K562 (cell line): ENCODE results near the gene KLK14. TPM values are rescaled to one million over a fixed set of nuclear protein-coding genes. Genes with fewer than 3 reads are reported as not detected.

Source experiments
- ARID2 ChIP-seq: fragments of 450-650 bp; IDR thresholded peaks from 2 replicates; pipeline ENCODE4 v1.6.1; 2017; ENCODE audit warnings: antibody characterized with exemption, mild to moderate bottlenecking
- BACH1 ChIP-seq: fragments of 200-800 bp; sonication (Bioruptor generic); IDR thresholded peaks from 2 replicates; pipeline ENCODE4 v1.6.1; 2016; ENCODE audit warnings: missing genetic modification characterization, missing compliant biosample characterization
- CHD2 ChIP-seq: IDR thresholded peaks from 2 replicates; pipeline ENCODE4 v1.6.1; 2011; ENCODE audit warnings: low read depth, low read length
- DMBX1 ChIP-seq: fragments of 250-450 bp; sonication (Bioruptor Pico); IDR thresholded peaks from 2 replicates; pipeline ENCODE4 v1.8.0; 2022; ENCODE audit warnings: inconsistent platforms, mild to moderate bottlenecking, moderate library complexity, borderline replicate concordance
- DNMT1 ChIP-seq: fragments of 450-650 bp; IDR thresholded peaks from 2 replicates; pipeline ENCODE4 v1.6.1; 2016; ENCODE audit warnings: antibody characterized with exemption, mild to moderate bottlenecking
- EHMT2 ChIP-seq: fragments of 450-650 bp; IDR thresholded peaks from 2 replicates; pipeline ENCODE4 v1.6.1; 2018; ENCODE audit warnings: antibody characterized with exemption
- ETV1 ChIP-seq: fragments of 450-650 bp; conservative IDR thresholded peaks from 2 replicates; pipeline ENCODE4 v1.6.1; 2016; ENCODE audit warnings: missing genetic modification characterization, control low read depth, low read depth, missing compliant biosample characterization
- GABPB1 ChIP-seq: sonication (generic); formaldehyde crosslinking; IDR thresholded peaks from 2 replicates; pipeline ENCODE4 v1.8.0; 2022; ENCODE audit warnings: mild to moderate bottlenecking, missing genetic modification reagents
- GATA2 ChIP-seq: sonication (generic); formaldehyde crosslinking; IDR thresholded peaks from 2 replicates; pipeline ENCODE4 v1.4.0; 2020; ENCODE audit warnings: mild to moderate bottlenecking, missing genetic modification reagents
- ILF3 ChIP-seq: fragments of 450-650 bp; IDR thresholded peaks from 2 replicates; pipeline ENCODE4 v1.6.1; 2018; ENCODE audit warnings: antibody characterized with exemption, mild to moderate bottlenecking, moderate library complexity, borderline replicate concordance
- KDM1A ChIP-seq, 2 experiments: fragments of 450-650 bp; IDR thresholded peaks; 2 replicates each; pipeline ENCODE4 v1.6.1; 2016; ENCODE audit warnings: mild to moderate bottlenecking in 2 of 2
- MAFF ChIP-seq: IDR thresholded peaks from 2 replicates; pipeline ENCODE4 v1.6.1; 2012; ENCODE audit warnings: low read length, improper control_type of control experiment
- MYBL2 ChIP-seq, 2 experiments: fragments of 450-650 bp in 1 of 2; sonication (generic) in 1 of 2; formaldehyde crosslinking in 1 of 2; IDR thresholded peaks; 2 replicates each; pipeline versions ENCODE4 v1.6.1 to v1.8.1; 2017 to 2022; ENCODE audit warnings: borderline replicate concordance in 1 of 2, inconsistent platforms in 1 of 2, low read depth in 1 of 2, mild to moderate bottlenecking in 1 of 2, missing genetic modification reagents in 1 of 2, moderate library complexity in 1 of 2
- NR1H2 ChIP-seq: sonication (generic); formaldehyde crosslinking; IDR thresholded peaks from 2 replicates; pipeline ENCODE4 v1.4.0; 2020; ENCODE audit warnings: mild to moderate bottlenecking, missing genetic modification reagents
- NRF1 ChIP-seq, 2 experiments: fragments of 450-650 bp; IDR thresholded peaks in 1 of 2; conservative IDR thresholded peaks in 1 of 2; 2 replicates each; pipeline ENCODE4 v1.6.1; 2014; ENCODE audit warnings: mild to moderate bottlenecking in 2 of 2
- PHF20 ChIP-seq: fragments of 450-650 bp; IDR thresholded peaks from 2 replicates; pipeline ENCODE4 v1.6.1; 2018; ENCODE audit not compliant: partially characterized antibody
- PML ChIP-seq: IDR thresholded peaks from 2 replicates; pipeline ENCODE4 v1.6.1; 2012; ENCODE audit warnings: low read length, inconsistent platforms
- POLR2B ChIP-seq: fragments of 450-650 bp; IDR thresholded peaks from 2 replicates; pipeline ENCODE4 v1.6.1; 2018; ENCODE audit warnings: low read depth; ENCODE audit not compliant: partially characterized antibody
- SMARCA4 ChIP-seq: fragments of 450-650 bp; IDR thresholded peaks from 2 replicates; pipeline ENCODE4 v1.6.1; 2016
- TCF7L2 ChIP-seq: fragments of 150-350 bp; IDR thresholded peaks from 2 replicates; pipeline ENCODE4 v1.6.1; 2016; ENCODE audit warnings: low read depth, mild to moderate bottlenecking, low read length, moderate library complexity
- ZBTB1 ChIP-seq: sonication (generic); formaldehyde crosslinking; IDR thresholded peaks from 2 replicates; pipeline ENCODE4 v1.8.1; 2023; ENCODE audit warnings: missing genetic modification reagents, low read depth, mild to moderate bottlenecking, borderline replicate concordance
- ZNF282 ChIP-seq: sonication (generic); formaldehyde crosslinking; IDR thresholded peaks from 2 replicates; pipeline ENCODE4 v1.8.1; 2023; ENCODE audit warnings: missing genetic modification reagents
- ZNF384 ChIP-seq: IDR thresholded peaks from 2 replicates; pipeline ENCODE4 v1.6.1; 2012; ENCODE audit warnings: low read depth, low read length, improper control_type of control experiment
- ZNF764 ChIP-seq: fragments of 250-450 bp; sonication (Bioruptor Pico); IDR thresholded peaks from 2 replicates; pipeline ENCODE4 v1.4.0; 2020; ENCODE audit warnings: low read depth, mild to moderate bottlenecking, moderate library complexity
- ZNF785 ChIP-seq: fragments of 250-450 bp; sonication (Bioruptor Pico); IDR thresholded peaks from 2 replicates; pipeline ENCODE4 v1.4.0; 2020; ENCODE audit warnings: mild to moderate bottlenecking
- polyA plus RNA-seq, 8 experiments: library from polyadenylated mRNA; depleted of rRNA in 4 of 8; stranded (reverse) in 5 of 8; unstranded in 3 of 8; fragments of >200 nt; fragmentation: Nextera tagmentation in 2 of 8; fragmentation: Illumina TruSeq in 1 of 8; extraction: Ambion mirVana in 2 of 8; extraction: Trizol in 1 of 8; gene quantifications; 2 replicates each; pipeline versions ENCODE4 v1.2.1 to v1.2.3, GENCODE V29; 2011 to 2014; ENCODE audit warnings: inconsistent platforms in 1 of 8, missing spikeins in 1 of 8
- total RNA-seq, 7 experiments: library from RNA; depleted of rRNA in 6 of 7; stranded (reverse); fragments of >200 nt in 6 of 7; fragmentation: Illumina TruSeq in 2 of 7; extraction: Trizol in 2 of 7; gene quantifications; 2 replicates each; pipeline versions ENCODE4 v1.2.1 to v1.2.3, GENCODE V29; 2011 to 2021; ENCODE audit warnings: low replicate concordance in 1 of 7
- TF ChIP-seq, protein P1 (sequence below), 2 experiments: IDR thresholded peaks; 2 replicates each; pipeline ENCODE4 v1.6.1; 2012; ENCODE audit warnings: improper control_type of control experiment in 2 of 2, low read depth in 2 of 2, low read length in 2 of 2, borderline replicate concordance in 1 of 2
- TF ChIP-seq, protein P2 (sequence below): sonication (generic); formaldehyde crosslinking; IDR thresholded peaks from 2 replicates; pipeline ENCODE4 v1.8.1; 2023; ENCODE audit warnings: mild to moderate bottlenecking, missing genetic modification reagents, moderate library complexity

Gene KLK14
- total and polyA plus RNA-seq, 9 of the 15 experiments (the other 6 are each of a cell fraction or from before 2014, with no cell fraction given), result not detected

- TF ChIP-seq BACH1 (tag) (no peak), DNMT1 (no peak), ZNF282 (CRISPR knock-in tag) (no peak), SMARCA4 (peak; percentile 67; the same call in 1 of the 2 replicates), ZNF785 (CRISPR knock-in tag) (no peak), ZBTB1 (CRISPR knock-in tag) (peak; percentile 70; the same call in 1 of the 2 replicates), CHD2 (no peak), POLR2B (no peak), ETV1 (tag) (peak; percentile 42; the same call in 1 of the 2 replicates), GATA2 (CRISPR knock-in tag) (no peak), TCF7L2 (no peak), ILF3 (no peak), ZNF384 (no peak), PHF20 (no peak), NRF1 (conservative IDR thresholded peaks at IDR 0.05 in 1 of 2, IDR thresholded peaks at IDR 0.05 in 1 of 2) (peak; percentile 27 to 49; a peak in 3 of 4 replicates), PML (no peak), KDM1A (IDR thresholded peaks at IDR 0.05) (peak; percentile 90 to 91), ARID2 (no peak), ZNF764 (no peak), DMBX1 (CRISPR knock-in tag) (no peak), MYBL2 (IDR thresholded peaks at IDR 0.05; ENCODE audit: low read depth) (no peak), MYBL2 (CRISPR knock-in tag; IDR thresholded peaks at IDR 0.05; ENCODE audit: borderline replicate concordance) (no peak), EHMT2 (no peak), GABPB1 (CRISPR knock-in tag) (peak; percentile 61; the same call in 1 of the 2 replicates), NR1H2 (CRISPR knock-in tag) (no peak), MAFF (no peak)
- TF ChIP-seq, protein P1, sequence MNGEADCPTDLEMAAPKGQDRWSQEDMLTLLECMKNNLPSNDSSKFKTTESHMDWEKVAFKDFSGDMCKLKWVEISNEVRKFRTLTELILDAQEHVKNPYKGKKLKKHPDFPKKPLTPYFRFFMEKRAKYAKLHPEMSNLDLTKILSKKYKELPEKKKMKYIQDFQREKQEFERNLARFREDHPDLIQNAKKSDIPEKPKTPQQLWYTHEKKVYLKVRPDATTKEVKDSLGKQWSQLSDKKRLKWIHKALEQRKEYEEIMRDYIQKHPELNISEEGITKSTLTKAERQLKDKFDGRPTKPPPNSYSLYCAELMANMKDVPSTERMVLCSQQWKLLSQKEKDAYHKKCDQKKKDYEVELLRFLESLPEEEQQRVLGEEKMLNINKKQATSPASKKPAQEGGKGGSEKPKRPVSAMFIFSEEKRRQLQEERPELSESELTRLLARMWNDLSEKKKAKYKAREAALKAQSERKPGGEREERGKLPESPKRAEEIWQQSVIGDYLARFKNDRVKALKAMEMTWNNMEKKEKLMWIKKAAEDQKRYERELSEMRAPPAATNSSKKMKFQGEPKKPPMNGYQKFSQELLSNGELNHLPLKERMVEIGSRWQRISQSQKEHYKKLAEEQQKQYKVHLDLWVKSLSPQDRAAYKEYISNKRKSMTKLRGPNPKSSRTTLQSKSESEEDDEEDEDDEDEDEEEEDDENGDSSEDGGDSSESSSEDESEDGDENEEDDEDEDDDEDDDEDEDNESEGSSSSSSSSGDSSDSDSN (IDR thresholded peaks at IDR 0.05; ENCODE audit: borderline replicate concordance in 1 of 2, low read depth in 2 of 2, low read length in 2 of 2), result no peak
- TF ChIP-seq, protein P2, sequence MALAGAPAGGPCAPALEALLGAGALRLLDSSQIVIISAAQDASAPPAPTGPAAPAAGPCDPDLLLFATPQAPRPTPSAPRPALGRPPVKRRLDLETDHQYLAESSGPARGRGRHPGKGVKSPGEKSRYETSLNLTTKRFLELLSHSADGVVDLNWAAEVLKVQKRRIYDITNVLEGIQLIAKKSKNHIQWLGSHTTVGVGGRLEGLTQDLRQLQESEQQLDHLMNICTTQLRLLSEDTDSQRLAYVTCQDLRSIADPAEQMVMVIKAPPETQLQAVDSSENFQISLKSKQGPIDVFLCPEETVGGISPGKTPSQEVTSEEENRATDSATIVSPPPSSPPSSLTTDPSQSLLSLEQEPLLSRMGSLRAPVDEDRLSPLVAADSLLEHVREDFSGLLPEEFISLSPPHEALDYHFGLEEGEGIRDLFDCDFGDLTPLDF (CRISPR knock-in tag), result no peak
These were observed 49.3 kb upstream of the KLK14 start (continued) for GRCh38 chr19:51131780-51132680.
